HCT116 (cell line): ENCODE measurements around the gene CCND2. TPM values are rescaled to one million over a fixed set of nuclear protein-coding genes. Genes with fewer than 3 reads are reported as not detected.
A peak's percentile ranks its signal among the peaks of the same experiment; 100 is the strongest.

Experiments
- ATAC-seq: fragments of 200-7000 bp; cut with Tn5 transposase; 2 replicates; pipeline ENCODE4 v1.9.1; 2020; ENCODE audit warnings: mild to moderate bottlenecking, moderate library complexity
- BruUV-seq: library from RNA; stranded (reverse); fragments of 400-500 nt; replicated peaks from 2 replicates; lab custom pipeline; 2021; lab: Mats Ljungman, UMichigan
- CTCF ChIA-PET: fragments of 300-600 bp; sonication (Branson Sonifier 250); formaldehyde crosslinking; loops from one replicate; lab custom pipeline; 2021; ENCODE audit warnings: antibody characterized with exemption; lab: Charles Lee
- POLR2A ChIA-PET: fragments of 300-600, 350-600 bp; sonication (Branson Sonifier 250); formaldehyde crosslinking; loops from one replicate; lab custom pipeline; 2021; ENCODE audit warnings: antibody characterized with exemption; lab: Charles Lee
- RAD21 ChIA-PET, 2 experiments: fragments of 300-600 bp; sonication (Branson Sonifier 250); formaldehyde crosslinking; loops; one replicate each; lab custom pipeline; 2023; ENCODE audit warnings: low total read pairs in 2 of 2; ENCODE audit not compliant: uncharacterized antibody in 2 of 2, unreplicated experiment in 2 of 2, low non-redundant PET in 1 of 2; lab: Charles Lee
- DNase-seq: peaks from one replicate; pipeline ENCODE4 v3.0.0-alpha.2; 2010; ENCODE audit warnings: low read depth, low spot score
- H2AFZ ChIP-seq: fragments of 200-600 bp; shearing (Covaris generic), sonication (generic); 2 replicates; pipeline ENCODE4 v1.6.1; 2017; ENCODE audit warnings: low read depth, mixed run types, mixed read lengths, antibody characterized with exemption, low read length; ENCODE audit not compliant: poor library complexity, severe bottlenecking
- H3K27ac ChIP-seq: 2 replicates; pipeline ENCODE4 v1.5.1; 2012; ENCODE audit warnings: low read depth, low read length
- H3K27me3 ChIP-seq: fragments of 200-600 bp; sonication (generic); 2 replicates; pipeline ENCODE4 v1.6.1; 2016; ENCODE audit warnings: mixed run types, low read length, mixed read lengths; ENCODE audit not compliant: insufficient read depth
- H3K36me3 ChIP-seq, 2 experiments: fragments of 200-500 bp in 1 of 2; fragments of 200-600 bp in 1 of 2; sonication (Bioruptor generic) in 1 of 2; sonication (generic) in 1 of 2; 2 replicates each; pipeline versions ENCODE4 v1.5.1 to v1.6.1; 2014 to 2016; ENCODE audit warnings: low read length in 2 of 2, inconsistent platforms in 1 of 2, mixed read lengths in 1 of 2, mixed run types in 1 of 2; ENCODE audit not compliant: insufficient read depth in 2 of 2, control insufficient read depth in 1 of 2
- H3K4me1 ChIP-seq, 2 experiments: fragments of 200-600 bp in 1 of 2; sonication (generic) in 1 of 2; 2 replicates each; pipeline versions ENCODE4 v1.5.1 to v1.6.1; 2012 to 2017; ENCODE audit warnings: low read length in 2 of 2, inconsistent platforms in 1 of 2, mild to moderate bottlenecking in 1 of 2, mixed read lengths in 1 of 2, mixed run types in 1 of 2, moderate library complexity in 1 of 2; ENCODE audit not compliant: insufficient read depth in 2 of 2, control insufficient read depth in 1 of 2
- H3K4me2 ChIP-seq: fragments of 200-600 bp; sonication (generic); 2 replicates; pipeline ENCODE4 v1.6.1; 2017; ENCODE audit warnings: mixed run types, low read length, mixed read lengths
- H3K4me3 ChIP-seq, 2 experiments: fragments of 200-600 bp in 1 of 2; sonication (generic) in 1 of 2; replicated peaks in 1 of 2; 2 replicates each; pipeline ENCODE4 v1.5.1; 2011 to 2016; ENCODE audit warnings: low read length in 2 of 2, control low read depth in 1 of 2, low read depth in 1 of 2, mild to moderate bottlenecking in 1 of 2, mixed read lengths in 1 of 2, mixed run types in 1 of 2
- H3K79me2 ChIP-seq: fragments of 200-600 bp; sonication (generic); 2 replicates; pipeline ENCODE4 v1.6.1; 2017; ENCODE audit warnings: mild to moderate bottlenecking, mixed run types, low read length, moderate library complexity, mixed read lengths; ENCODE audit not compliant: insufficient read depth
- H3K9ac ChIP-seq: fragments of 200-600 bp; sonication (generic); 2 replicates; pipeline ENCODE4 v1.6.1; 2016; ENCODE audit warnings: low read length, mixed read lengths
- H3K9me2 ChIP-seq: fragments of 200-600 bp; sonication (generic), shearing (Covaris generic); 2 replicates; pipeline ENCODE4 v1.6.1; 2017; ENCODE audit warnings: mixed run types, mild to moderate bottlenecking, moderate library complexity; ENCODE audit not compliant: insufficient read depth
- H3K9me3 ChIP-seq, 2 experiments: fragments of 200-500 bp in 1 of 2; fragments of 200-600 bp in 1 of 2; sonication (Bioruptor generic) in 1 of 2; sonication (generic) in 1 of 2; 2 replicates each; pipeline ENCODE4 v1.6.1; 2014 to 2017; ENCODE audit warnings: low read length in 2 of 2, mixed read lengths in 2 of 2, inconsistent platforms in 1 of 2, low read depth in 1 of 2, mild to moderate bottlenecking in 1 of 2, mixed run types in 1 of 2, moderate library complexity in 1 of 2; ENCODE audit not compliant: control insufficient read depth in 1 of 2, insufficient read depth in 1 of 2
- H4K20me1 ChIP-seq: fragments of 200-600 bp; sonication (generic), shearing (Covaris generic); 2 replicates; pipeline ENCODE4 v1.6.1; 2017; ENCODE audit warnings: mixed run types, mild to moderate bottlenecking, moderate library complexity; ENCODE audit not compliant: insufficient read depth
- CTCF ChIP-seq, 3 experiments: fragments of 200-600 bp in 1 of 3; sonication (generic) in 1 of 3; IDR thresholded peaks in 2 of 3; conservative IDR thresholded peaks in 1 of 3; 2 replicates each; pipeline ENCODE4 v1.5.1; 2012 to 2017; ENCODE audit warnings: low read depth in 2 of 3, low read length in 2 of 3, antibody characterized with exemption in 1 of 3, borderline replicate concordance in 1 of 3, control low read depth in 1 of 3, mild to moderate bottlenecking in 1 of 3, mixed read lengths in 1 of 3, mixed run types in 1 of 3, moderate library complexity in 1 of 3; ENCODE audit not compliant: insufficient read depth in 1 of 3
- EZH2phosphoT487 ChIP-seq: fragments of 200-600 bp; IDR thresholded peaks from 2 replicates; pipeline ENCODE4 v1.6.1; 2018; ENCODE audit warnings: antibody characterized with exemption, borderline replicate concordance
- MAX ChIP-seq: IDR thresholded peaks from 2 replicates; pipeline ENCODE4 v1.6.1; 2012
- POLR2A ChIP-seq: IDR thresholded peaks from 2 replicates; pipeline ENCODE4 v1.7.0; 2011; ENCODE audit warnings: borderline replicate concordance; ENCODE audit not compliant: insufficient read depth, insufficient read length; ENCODE audit errors: extremely low read depth
- REST ChIP-seq: IDR thresholded peaks from 2 replicates; pipeline ENCODE4 v1.6.1; 2012; ENCODE audit warnings: low read depth
- SIN3A ChIP-seq: IDR thresholded peaks from 2 replicates; pipeline ENCODE4 v1.6.1; 2012; ENCODE audit warnings: low read depth
- SRF ChIP-seq: IDR thresholded peaks from 2 replicates; pipeline ENCODE4 v1.6.1; 2012; ENCODE audit warnings: low read depth
- TCF7L2 ChIP-seq: IDR thresholded peaks from 2 replicates; pipeline ENCODE4 v1.7.0; 2011; ENCODE audit warnings: borderline replicate concordance, inconsistent platforms; ENCODE audit not compliant: insufficient read depth, insufficient read length; ENCODE audit errors: extremely low read depth
- intact Hi-C: fragments of 100-400 bp; cut with micrococcal nuclease; formaldehyde crosslinking; loops from 2 replicates; pipeline ENCODE4 v1.10.0; 2022
- total RNA-seq: library from RNA; stranded (reverse); gene quantifications from one replicate; pipeline ENCODE4 v1.2.1, GENCODE V29; 2021; ENCODE audit not compliant: unreplicated experiment
- TF ChIP-seq, protein P1 (sequence below): IDR thresholded peaks from 2 replicates; pipeline ENCODE4 v1.6.1; 2012
- TF ChIP-seq, protein P2 (sequence below): IDR thresholded peaks from 2 replicates; pipeline ENCODE4 v1.6.1; 2011; ENCODE audit warnings: mild to moderate bottlenecking, low read length, moderate library complexity; ENCODE audit not compliant: insufficient replicate concordance; ENCODE audit errors: extremely low read depth

Gene CCND2
- total RNA-seq, 1 experiment from 2014 or later: 1.1 TPM

GRCh38 chr12:4277205-4277543, 3.6 kb downstream of the CCND2 start:
- H2AFZ ChIP-seq: no peak overlapping the region
- TF ChIP-seq MAX (no peak), TCF7L2 (no peak), POLR2A (no peak), SIN3A (no peak), SRF (no peak), REST (no peak), EZH2phosphoT487 (no peak), CTCF (IDR thresholded peaks at IDR 0.05 in 2 of 3, conservative IDR thresholded peaks at IDR 0.05 in 1 of 3; ENCODE audit: borderline replicate concordance in 1 of 3, insufficient read depth in 1 of 3, low read depth in 2 of 3, low read length in 2 of 3) (no peak)
- TF ChIP-seq, protein P1, sequence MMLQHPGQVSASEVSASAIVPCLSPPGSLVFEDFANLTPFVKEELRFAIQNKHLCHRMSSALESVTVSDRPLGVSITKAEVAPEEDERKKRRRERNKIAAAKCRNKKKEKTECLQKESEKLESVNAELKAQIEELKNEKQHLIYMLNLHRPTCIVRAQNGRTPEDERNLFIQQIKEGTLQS: no peak
- TF ChIP-seq, protein P2, sequence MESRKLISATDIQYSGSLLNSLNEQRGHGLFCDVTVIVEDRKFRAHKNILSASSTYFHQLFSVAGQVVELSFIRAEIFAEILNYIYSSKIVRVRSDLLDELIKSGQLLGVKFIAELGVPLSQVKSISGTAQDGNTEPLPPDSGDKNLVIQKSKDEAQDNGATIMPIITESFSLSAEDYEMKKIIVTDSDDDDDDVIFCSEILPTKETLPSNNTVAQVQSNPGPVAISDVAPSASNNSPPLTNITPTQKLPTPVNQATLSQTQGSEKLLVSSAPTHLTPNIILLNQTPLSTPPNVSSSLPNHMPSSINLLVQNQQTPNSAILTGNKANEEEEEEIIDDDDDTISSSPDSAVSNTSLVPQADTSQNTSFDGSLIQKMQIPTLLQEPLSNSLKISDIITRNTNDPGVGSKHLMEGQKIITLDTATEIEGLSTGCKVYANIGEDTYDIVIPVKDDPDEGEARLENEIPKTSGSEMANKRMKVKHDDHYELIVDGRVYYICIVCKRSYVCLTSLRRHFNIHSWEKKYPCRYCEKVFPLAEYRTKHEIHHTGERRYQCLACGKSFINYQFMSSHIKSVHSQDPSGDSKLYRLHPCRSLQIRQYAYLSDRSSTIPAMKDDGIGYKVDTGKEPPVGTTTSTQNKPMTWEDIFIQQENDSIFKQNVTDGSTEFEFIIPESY: no peak
- intact Hi-C loops: loop anchor here (1.0 to 10.0 kb wide), 6 partner anchors 170 to 976 kb away; no protein-coding TSS in a partner anchor
- ATAC-seq (peak; percentile 23; the same call in 1 of the 2 replicates), DNase-seq (no peak)
- H3K4me1 ChIP-seq: peaks cover 5 to 11% of the 10 kb centered on the region in 2 experiments; a peak in 3 of 4 replicates
- no peak overlapping the region for H3K9ac ChIP-seq
- H4K20me1 ChIP-seq: no peaks in the 10 kb centered on the region
- no peak overlapping the region for H3K27ac ChIP-seq
- no peaks in the 10 kb centered on the region for H3K79me2 ChIP-seq
- BruUV-seq: no TSS peak
- CTCF ChIA-PET: interaction anchor here (0.7 to 4.5 kb wide), 24 partner anchors 9 to 977 kb away, joined by 3 to 91 read pairs (median 7); partner anchors contain the start of gene PARP11
- H3K27me3 ChIP-seq: peaks cover 23% of the 10 kb centered on the region
- POLR2A ChIA-PET: interaction anchor here (1.0 to 1.5 kb wide), 2 partner anchors 9 to 392 kb away, joined by 4 to 5 read pairs; no protein-coding TSS in a partner anchor
- RAD21 ChIA-PET: interaction anchor here (1.0 to 1.6 kb wide), 7 partner anchors 20 to 393 kb away, joined by 4 to 6 read pairs (median 4); no protein-coding TSS in a partner anchor
- H3K9me2 ChIP-seq: no peaks in the 10 kb centered on the region
- H3K4me2 ChIP-seq: peak overlapping the region; percentile 2; the same call in 1 of the 2 replicates
- H3K9me3 ChIP-seq: no peaks in the 10 kb centered on the region
- no peaks in the 10 kb centered on the region for H3K36me3 ChIP-seq
- no peak overlapping the region for H3K4me3 ChIP-seq
